Activated CD4-positive, alpha-beta memory T cell treated with anti-CD3 and anti-CD28 coated beads, Interleukin-2, amount 10 ng/mL, durations not matched to agents 7 days and 5 days (primary cell): ENCODE data around the gene EIF2A. TPM values are rescaled to one million over a fixed set of nuclear protein-coding genes. Genes with fewer than 3 reads are reported as not detected.
A peak's percentile ranks its signal among the peaks of the same experiment; 100 is the strongest.
"Not testable (repeated sequence)": the region's sequence is repeated elsewhere in the genome, so short reads cannot be mapped to it uniquely, and the experiment has no call there.

ENCODE experiments used
- CTCF ChIA-PET: fragments of 350-600 bp; sonication (Branson Sonifier 250); formaldehyde crosslinking; loops from one replicate; lab custom pipeline; 2021; ENCODE audit warnings: antibody characterized with exemption, inconsistent platforms; lab: Charles Lee
- POLR2A ChIA-PET: fragments of 350-600 bp; sonication (Branson Sonifier 250); formaldehyde crosslinking; loops from one replicate; lab custom pipeline; 2021; ENCODE audit warnings: antibody characterized with exemption; lab: Charles Lee
- DNase-seq: peaks from one replicate; pipeline ENCODE4 v3.0.0-alpha.2; 2020
- H3K27ac Mint-ChIP-seq: one replicate; pipeline ENCODE4 v1.8.0; 2021; ENCODE audit warnings: mild to moderate bottlenecking, mixed read lengths
- H3K27me3 Mint-ChIP-seq: one replicate; pipeline ENCODE4 v1.8.0; 2021; ENCODE audit warnings: mixed read lengths
- H3K36me3 Mint-ChIP-seq: one replicate; pipeline ENCODE4 v1.8.0; 2021; ENCODE audit warnings: low read depth, mixed read lengths
- H3K4me1 Mint-ChIP-seq: one replicate; pipeline ENCODE4 v1.8.0; 2021; ENCODE audit warnings: mixed read lengths
- H3K4me3 Mint-ChIP-seq: one replicate; pipeline ENCODE4 v1.8.0; 2021; ENCODE audit warnings: mild to moderate bottlenecking, mixed read lengths
- H3K9me3 Mint-ChIP-seq: one replicate; pipeline ENCODE4 v1.8.0; 2021; ENCODE audit warnings: mixed read lengths
- total RNA-seq, 2 experiments: library from RNA; stranded (reverse); gene quantifications; one replicate each; pipeline ENCODE4 v1.2.3, GENCODE V29; 2021

Gene EIF2A
- total RNA-seq, 2 experiments from 2014 or later: 81.7 to 86.4 TPM

DNA sequence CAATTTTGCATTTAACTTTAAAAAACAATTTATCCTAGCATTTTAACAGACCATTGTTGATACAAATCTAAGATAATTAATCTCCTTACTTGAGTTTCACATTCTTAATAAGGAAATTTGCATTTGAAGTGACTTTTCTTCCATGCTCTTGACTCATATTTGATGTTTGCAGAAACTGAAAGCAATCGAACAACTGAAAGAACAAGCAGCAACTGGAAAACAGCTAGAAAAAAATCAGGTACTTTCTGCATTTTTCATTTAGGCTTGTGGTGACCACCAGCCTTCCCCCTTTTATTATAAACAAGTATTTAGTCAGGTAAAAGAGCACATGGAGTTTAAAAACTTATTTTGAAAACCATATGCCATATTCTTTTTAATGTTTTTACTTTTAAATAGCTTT is 36.4 kb downstream of the EIF2A start:
- Mint-ChIP-seq H3K36me3 (peaks cover 48% of the 10 kb centered on the region), H3K4me1 (peaks cover 18% of the 10 kb centered on the region), H3K27me3 (no peaks in the 10 kb centered on the region), H3K4me3 (peak overlapping the region; percentile 49), H3K9me3 (no peaks in the 10 kb centered on the region), H3K27ac (peak overlapping the region; percentile 75)
- CTCF ChIA-PET: interaction anchor here (1.0 to 1.5 kb wide), 2 partner anchors 9 to 15 kb away, joined by 3 to 8 read pairs; no protein-coding TSS in a partner anchor
- no peak for DNase-seq
- POLR2A ChIA-PET: interaction anchor here (1.0 to 3.7 kb wide), 4 partner anchors 10 to 181 kb away, joined by 4 to 20 read pairs (median 9); partner anchors contain the start of genes EIF2A, SELENOT and SERP1

DNA sequence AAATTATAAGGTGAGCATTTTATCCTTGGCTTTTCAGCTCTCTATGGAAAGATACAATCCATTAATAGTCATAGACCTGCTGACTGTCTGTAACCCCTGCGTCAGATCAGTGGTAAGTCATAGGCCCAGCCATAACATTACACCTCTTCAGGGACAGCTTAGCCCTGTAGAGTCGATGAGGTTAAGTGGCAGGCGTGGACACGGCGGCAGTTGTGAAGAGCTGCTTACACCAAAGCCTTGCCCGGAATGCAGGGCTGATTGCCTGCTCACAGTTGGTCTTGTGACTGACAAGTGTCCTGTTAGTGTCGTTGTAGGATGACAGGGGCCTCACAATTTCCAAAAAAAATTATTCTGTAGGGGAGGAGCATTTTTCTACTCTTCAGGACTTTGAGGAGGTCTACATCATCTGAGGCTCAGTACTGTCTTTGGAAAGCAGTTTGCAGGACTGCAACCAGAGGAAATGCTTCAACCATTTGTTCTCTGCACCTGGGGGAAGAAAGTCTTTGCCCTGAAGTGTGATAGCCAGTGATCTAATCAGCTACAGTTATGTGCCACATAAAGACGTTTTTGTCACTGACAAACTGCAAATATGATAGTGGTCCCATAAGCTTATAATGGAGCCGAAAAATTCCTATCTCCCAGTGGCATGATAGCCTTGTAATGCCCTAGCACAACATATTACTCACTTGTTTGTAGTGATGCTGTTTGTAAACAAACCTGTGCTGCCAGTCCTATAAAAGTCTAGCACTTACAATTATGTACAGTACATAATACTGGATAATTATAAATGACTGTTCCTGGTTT is 41.6 kb downstream of the EIF2A start:
- no peaks in the 10 kb centered on the region for H3K27me3 Mint-ChIP-seq
- CTCF ChIA-PET: interaction anchor here (0.8 kb wide), 1 partner anchor 15 kb away, joined by 3 read pairs; the partner anchor contains the start of gene SELENOT
- POLR2A ChIA-PET: interaction anchor here (3.9 kb wide), 1 partner anchor 14 kb away, joined by 13 read pairs; the partner anchor contains the start of gene SELENOT
- peaks cover 29% of the 10 kb centered on the region for H3K36me3 Mint-ChIP-seq
- no peak overlapping the region for H3K4me3 Mint-ChIP-seq
- no peak for DNase-seq
- H3K9me3 Mint-ChIP-seq: no peaks in the 10 kb centered on the region
- H3K27ac Mint-ChIP-seq: peak overlapping the region; percentile 3
- H3K4me1 Mint-ChIP-seq: peaks cover 17% of the 10 kb centered on the region

- no peaks in the 10 kb centered on the region for H3K27me3 Mint-ChIP-seq
- no peaks in the 10 kb centered on the region for H3K9me3 Mint-ChIP-seq
- CTCF ChIA-PET: interaction anchor here (0.7 kb wide), 2 partner anchors 13 to 1467 kb away, joined by 3 read pairs; partner anchors contain the start of gene SELENOT
- peak overlapping the region; percentile 38 for H3K27ac Mint-ChIP-seq
- H3K4me3 Mint-ChIP-seq: no peak overlapping the region
- H3K4me1 Mint-ChIP-seq: peaks cover 14% of the 10 kb centered on the region
- POLR2A ChIA-PET: interaction anchor here (3.9 kb wide), 1 partner anchor 13 kb away, joined by 13 read pairs; the partner anchor contains the start of gene SELENOT
- no peak for DNase-seq
- peaks cover 23% of the 10 kb centered on the region for H3K36me3 Mint-ChIP-seq
These were observed 43.2 kb downstream of the EIF2A start for GRCh38 chr3:150589759-150590158.

DNA sequence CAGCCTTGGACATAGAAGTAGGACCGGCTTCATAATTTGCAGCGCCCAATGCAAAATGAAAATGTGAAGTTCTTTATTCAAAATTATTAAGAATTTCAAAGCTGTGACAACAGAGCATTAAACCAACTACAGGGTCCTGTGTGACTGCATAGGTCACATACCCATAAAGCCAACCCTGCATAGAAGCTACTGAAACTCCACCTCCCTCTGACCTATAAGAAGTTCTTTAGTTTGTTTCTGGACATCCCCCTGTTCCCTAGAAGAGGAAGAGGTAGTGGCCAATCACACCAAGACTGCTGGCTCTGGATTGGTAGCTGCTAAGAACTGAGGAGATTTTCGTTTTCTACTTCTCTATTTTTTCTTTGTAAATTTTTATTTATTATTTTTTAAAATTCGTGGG is 47.6 kb downstream of the EIF2A start:
- DNase-seq: no peak
- Mint-ChIP-seq H3K4me1 (peaks cover 10% of the 10 kb centered on the region), H3K36me3 (peaks cover under 1% of the 10 kb centered on the region), H3K27ac (no peak overlapping the region), H3K27me3 (no peaks in the 10 kb centered on the region), H3K9me3 (no peaks in the 10 kb centered on the region), H3K4me3 (no peak overlapping the region)
- ChIA-PET POLR2A (interaction anchor here (2.2 to 3.3 kb wide), 2 partner anchors 9 to 169 kb away, joined by 9 to 27 read pairs; partner anchors contain the start of genes SELENOT and SIAH2), CTCF (interaction anchor here (0.6 to 1.0 kb wide), 2 partner anchors 27 to 117 kb away, joined by 3 to 6 read pairs; no protein-coding TSS in a partner anchor)

DNA sequence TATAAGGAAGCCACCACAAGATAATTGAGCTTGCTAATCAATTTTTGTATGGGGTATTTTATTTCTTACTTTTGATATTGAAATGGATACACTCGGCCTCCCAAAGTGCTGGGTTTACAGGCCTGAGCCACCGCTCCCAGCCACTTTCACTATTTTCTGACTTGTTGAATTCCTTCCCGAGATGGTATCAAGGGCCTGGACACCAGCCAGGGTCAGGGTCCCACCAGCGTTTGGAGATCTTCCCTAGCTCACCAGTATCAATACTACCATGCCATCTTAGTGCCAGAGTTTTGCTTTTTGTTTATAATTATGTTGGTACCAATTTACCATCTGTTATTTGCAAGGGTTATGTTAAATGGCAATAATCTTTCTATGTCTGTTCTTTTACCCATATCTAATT is 51.1 kb downstream of the EIF2A start:
- H3K27ac Mint-ChIP-seq: no peak overlapping the region
- no peak for DNase-seq
- peaks cover 28% of the 10 kb centered on the region for H3K4me1 Mint-ChIP-seq
- H3K36me3 Mint-ChIP-seq: peaks cover 19% of the 10 kb centered on the region
- ChIA-PET CTCF (interaction anchor here (2.3 kb wide), 1 partner anchor 14 kb away, joined by 8 read pairs; no protein-coding TSS in a partner anchor), POLR2A (interaction anchor here (1.0 to 1.2 kb wide), 2 partner anchors 51 to 162 kb away, joined by 3 read pairs; partner anchors contain the start of genes EIF2A and SERP1)
- H3K4me3 Mint-ChIP-seq: no peak overlapping the region
- H3K9me3 Mint-ChIP-seq: no peaks in the 10 kb centered on the region
- no peaks in the 10 kb centered on the region for H3K27me3 Mint-ChIP-seq

DNA sequence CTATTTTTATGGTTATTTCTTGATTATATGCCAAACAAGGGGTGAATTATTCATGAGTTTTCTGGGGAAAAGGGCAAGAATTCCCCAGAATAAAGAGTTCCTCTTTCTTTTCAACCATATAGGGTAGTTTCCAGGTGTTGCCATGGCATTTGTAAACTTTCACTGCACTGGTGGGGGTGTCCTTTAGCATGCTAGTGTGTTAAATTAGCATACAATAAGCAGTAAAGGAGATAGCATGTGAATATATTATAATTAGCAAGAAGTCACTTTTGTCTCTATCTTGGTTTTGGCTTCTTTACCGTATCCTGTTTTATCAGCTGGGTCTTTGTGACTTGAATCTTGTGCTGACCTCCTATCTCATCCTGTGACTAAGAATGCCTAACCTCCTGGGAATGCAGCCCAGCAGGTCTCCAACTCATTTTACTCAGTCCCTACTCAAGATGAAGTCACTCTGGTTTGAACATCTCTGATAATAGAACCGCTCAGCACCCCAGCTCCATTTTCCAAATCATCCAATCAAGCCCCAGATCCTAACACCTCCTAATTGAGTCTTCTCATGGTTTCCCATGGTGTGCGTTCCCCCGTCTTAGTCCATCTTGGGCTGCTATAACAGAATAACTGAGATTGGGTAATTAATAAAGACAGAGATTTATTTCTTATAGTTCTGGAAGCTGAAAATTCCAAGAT is 53.2 kb downstream of the EIF2A start:
- H3K4me1 Mint-ChIP-seq: peaks cover 34% of the 10 kb centered on the region
- no peak overlapping the region for H3K4me3 Mint-ChIP-seq
- no peaks in the 10 kb centered on the region for H3K27me3 Mint-ChIP-seq
- CTCF ChIA-PET: no interaction called here
- POLR2A ChIA-PET: no interaction called here
- DNase-seq: no peak
- H3K27ac Mint-ChIP-seq: no peak overlapping the region
- peaks cover 33% of the 10 kb centered on the region for H3K36me3 Mint-ChIP-seq
- no peaks in the 10 kb centered on the region for H3K9me3 Mint-ChIP-seq

DNA sequence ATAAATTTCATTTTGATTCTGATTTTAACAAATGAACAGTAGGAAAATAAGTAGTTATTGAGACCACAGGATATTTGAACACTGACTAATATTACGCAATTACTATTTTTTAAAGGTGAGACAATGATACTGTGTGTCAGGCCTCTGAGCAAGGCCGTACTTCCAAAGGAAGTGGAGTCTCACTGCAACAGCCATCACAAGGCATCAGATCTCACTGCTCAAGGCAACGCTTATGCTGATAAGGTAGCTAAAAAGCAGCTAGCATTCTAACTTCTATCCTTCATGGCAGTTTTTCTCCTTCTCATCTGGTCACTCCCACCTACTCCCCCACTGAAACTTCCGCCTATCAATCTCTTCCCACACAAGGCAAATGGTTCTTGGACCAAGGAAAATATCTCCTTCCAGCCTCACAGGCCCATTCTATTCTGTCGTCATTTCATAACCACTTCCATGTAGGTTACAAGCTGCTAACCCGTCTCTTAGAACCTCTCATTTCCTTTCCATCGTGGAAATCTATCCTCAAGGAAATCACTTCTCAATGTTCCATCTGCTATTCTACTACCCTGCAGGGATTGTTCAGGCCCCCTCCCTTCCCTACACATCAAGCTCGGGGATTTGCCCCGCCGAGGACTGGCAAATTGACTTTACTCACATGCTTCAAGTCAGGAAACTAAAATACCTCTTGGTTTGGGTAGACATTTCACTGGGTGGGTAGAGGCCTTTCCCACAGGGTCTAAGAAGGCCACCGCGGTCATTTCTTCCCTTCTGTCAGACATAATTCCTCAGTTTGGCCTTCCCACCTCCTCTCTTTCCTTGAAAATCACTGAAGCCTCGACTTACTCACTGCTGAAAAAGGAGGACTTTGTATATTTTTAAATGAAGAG is 54.3 kb downstream of the EIF2A start:
- CTCF ChIA-PET, POLR2A ChIA-PET, H3K27ac Mint-ChIP-seq, H3K27me3 Mint-ChIP-seq, DNase-seq, H3K9me3 Mint-ChIP-seq: not testable (repeated sequence)
- peaks cover 42% of the 10 kb centered on the region for H3K4me1 Mint-ChIP-seq
- peaks cover 38% of the 10 kb centered on the region for H3K36me3 Mint-ChIP-seq
- H3K4me3 Mint-ChIP-seq: peak overlapping the region; percentile 74

- peak overlapping the region; percentile 98 for H3K4me3 Mint-ChIP-seq
- ChIA-PET CTCF (interaction anchor here (0.7 to 1.7 kb wide), 9 partner anchors 10 to 194 kb away, joined by 3 to 7 read pairs (median 3); partner anchors contain the start of genes SIAH2 and TSC22D2), POLR2A (interaction anchor here (0.7 to 3.2 kb wide), 34 partner anchors 9 to 599 kb away, joined by 3 to 99 read pairs (median 4); partner anchors contain the start of genes EIF2A, ERICH6, GPR171 and SERP1)
- peaks cover 59% of the 10 kb centered on the region for H3K4me1 Mint-ChIP-seq
- H3K9me3 Mint-ChIP-seq: no peaks in the 10 kb centered on the region
- H3K27ac Mint-ChIP-seq: peak overlapping the region; percentile 98
- peaks cover 55% of the 10 kb centered on the region for H3K36me3 Mint-ChIP-seq
- no peaks in the 10 kb centered on the region for H3K27me3 Mint-ChIP-seq
- DNase-seq: no peak
These were observed 56.0 kb downstream of the EIF2A start for GRCh38 chr3:150602426-150603152.

DNA sequence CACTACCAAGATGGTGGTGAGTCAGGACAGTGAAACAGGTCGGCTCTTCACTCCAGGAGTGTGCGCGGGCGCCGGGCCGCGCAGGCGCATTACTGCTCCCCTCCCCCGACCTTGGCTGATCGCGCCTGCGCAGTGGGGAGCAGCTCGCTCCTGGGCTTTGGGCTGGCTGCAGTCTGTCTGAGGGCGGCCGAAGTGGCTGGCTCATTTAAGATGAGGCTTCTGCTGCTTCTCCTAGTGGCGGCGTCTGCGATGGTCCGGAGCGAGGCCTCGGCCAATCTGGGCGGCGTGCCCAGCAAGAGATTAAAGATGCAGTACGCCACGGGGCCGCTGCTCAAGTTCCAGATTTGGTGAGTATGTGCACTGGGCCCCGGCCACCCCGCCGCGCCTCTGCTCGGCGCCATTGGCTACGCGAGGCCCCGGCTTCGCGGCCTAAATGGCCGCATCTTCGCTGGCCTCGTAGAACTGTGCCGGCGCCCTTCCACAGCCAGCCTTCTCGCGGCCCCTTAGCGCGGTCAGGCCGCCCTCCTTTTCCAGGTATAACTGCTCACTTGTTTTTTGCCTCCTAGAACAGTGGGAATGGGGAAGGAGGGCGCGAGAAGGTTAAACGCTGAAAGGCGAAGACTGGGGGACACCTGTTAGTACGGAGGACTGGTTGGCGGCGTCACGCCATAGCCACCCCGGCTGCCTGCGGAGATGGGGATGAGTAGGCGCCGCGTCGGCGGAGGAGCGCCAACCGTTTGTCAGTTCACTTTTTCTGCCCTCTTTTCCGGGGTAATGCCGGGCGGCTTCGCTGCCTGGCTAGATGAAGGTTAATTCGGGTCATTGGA is 56.8 kb downstream of the EIF2A start, which contains the start of gene SELENOT:
Gene SELENOT (plus strand): TSS at position 169 of the 827 bp plus-strand sequence. CDS start 42 bp downstream, at position 211.
- peak within 1 kb of the TSS; percentile 98 for H3K4me3 Mint-ChIP-seq
- peaks cover 64% of the 10 kb centered on the region for H3K4me1 Mint-ChIP-seq
- DNase-seq: peak; percentile 95
- H3K27me3 Mint-ChIP-seq: no peaks in the 10 kb centered on the region
- H3K27ac Mint-ChIP-seq: peak within 1 kb of the TSS; percentile 98
- POLR2A ChIA-PET: interaction anchor here (0.6 to 3.2 kb wide), 37 partner anchors 10 to 598 kb away, joined by 3 to 99 read pairs (median 4); partner anchors contain the start of genes EIF2A, ERICH6, GPR171 and SERP1
- CTCF ChIA-PET: interaction anchor here (0.7 to 1.7 kb wide), 9 partner anchors 10 to 195 kb away, joined by 3 to 7 read pairs (median 3); partner anchors contain the start of genes SIAH2 and TSC22D2
- no peaks in the 10 kb centered on the region for H3K9me3 Mint-ChIP-seq
- peaks cover 60% of the 10 kb centered on the region for H3K36me3 Mint-ChIP-seq

DNA sequence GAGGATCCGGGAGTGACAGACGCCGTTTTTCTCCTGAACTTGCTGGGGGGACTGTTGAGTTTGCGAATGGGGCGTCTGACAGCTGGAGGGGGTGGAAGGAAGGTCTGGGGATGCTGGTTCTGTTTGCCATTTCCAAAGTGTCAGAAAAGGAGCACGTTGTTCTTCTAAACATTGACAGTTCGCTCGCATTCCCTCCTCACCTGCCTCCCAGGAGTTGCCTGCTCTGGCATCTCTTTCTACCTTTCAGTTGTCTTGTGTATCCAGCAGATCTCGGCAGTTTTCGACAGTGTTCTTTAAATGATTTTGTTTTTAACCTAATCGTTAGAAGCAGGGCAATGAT is 57.4 kb downstream of the EIF2A start:
- DNase-seq: no peak
- Mint-ChIP-seq H3K4me1 (peaks cover 69% of the 10 kb centered on the region), H3K27ac (peak overlapping the region; percentile 98), H3K36me3 (peaks cover 60% of the 10 kb centered on the region), H3K27me3 (no peaks in the 10 kb centered on the region), H3K9me3 (no peaks in the 10 kb centered on the region), H3K4me3 (peak overlapping the region; percentile 98)
- CTCF ChIA-PET: no interaction called here
- POLR2A ChIA-PET: interaction anchor here (0.7 to 3.2 kb wide), 10 partner anchors 9 to 601 kb away, joined by 3 to 99 read pairs (median 6); partner anchors contain the start of genes EIF2A, ERICH6, GPR171 and SERP1
